ENCODE results near the gene UNC80.

Gene UNC80

DNA sequence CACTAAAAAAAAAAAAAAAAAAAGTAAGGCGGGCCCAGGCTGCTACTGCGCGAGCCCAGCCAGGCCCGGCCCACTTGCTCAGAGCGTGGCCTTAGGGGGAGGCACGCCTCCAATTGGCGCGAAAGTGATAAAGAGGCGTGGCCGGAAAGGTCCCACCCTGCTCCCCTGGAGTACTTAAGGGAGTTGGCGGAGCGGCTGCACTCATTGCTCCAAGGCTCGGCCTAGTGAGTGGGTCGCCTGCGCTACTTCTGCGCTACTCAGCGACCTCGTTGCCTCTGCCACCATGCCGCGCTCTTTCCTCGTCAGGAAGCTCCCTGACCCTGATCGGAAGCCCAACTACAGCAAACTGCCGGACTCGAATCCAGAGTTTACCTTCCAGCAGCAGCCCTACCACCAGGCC lies 36.9 kb downstream of the UNC80 start:
- DNase-seq, result no peak

GRCh38 chr2:209809256-209809655 lies 37.6 kb downstream of the UNC80 start:
- no peak for DNase-seq

DNA sequence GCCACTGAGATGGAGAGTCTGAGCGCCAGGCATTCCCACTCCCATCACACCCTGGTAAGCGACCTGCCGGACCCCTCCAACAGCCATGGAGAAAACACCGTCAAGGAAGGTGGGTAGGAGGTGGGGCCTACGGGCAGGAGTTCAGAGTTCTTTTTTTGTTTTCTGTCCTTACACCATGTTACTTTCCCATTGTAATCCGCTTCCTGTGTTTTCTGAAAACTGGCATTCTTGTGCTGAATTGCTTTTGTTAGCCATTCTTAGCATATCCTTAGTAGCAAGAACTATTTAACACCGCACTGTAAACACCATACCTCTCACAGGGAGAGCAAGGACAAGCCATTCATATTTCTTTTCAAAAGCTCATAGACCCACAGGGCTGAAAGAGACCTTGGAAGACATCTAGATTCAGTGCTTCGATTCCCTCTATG lies 46.2 kb downstream of the UNC80 start:
- no peak for DNase-seq

GRCh38 chr2:209818939-209819338 lies 47.3 kb downstream of the UNC80 start:
- DNase-seq, result no peak

GRCh38 chr2:209821806-209822205 lies 50.2 kb downstream of the UNC80 start:
- DNase-seq, result no peak

DNA sequence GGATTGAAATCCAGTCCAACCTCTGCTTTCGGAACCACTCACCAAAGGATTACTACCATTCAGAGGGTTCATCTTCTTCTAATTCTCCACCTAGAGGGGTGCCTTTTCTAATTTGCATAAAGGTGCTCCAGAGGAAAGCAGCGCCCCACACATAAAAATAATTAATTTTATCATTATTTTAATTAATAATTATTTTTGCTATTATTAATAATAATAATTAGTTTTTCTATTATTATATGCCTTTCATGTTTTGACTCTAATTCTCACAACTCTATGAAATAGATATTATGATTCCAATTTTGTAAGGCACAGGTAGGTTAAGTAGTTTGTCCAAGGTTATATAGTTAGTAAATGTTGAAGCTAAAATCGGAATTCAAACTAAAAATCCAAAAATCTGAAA lies 51.9 kb downstream of the UNC80 start:
- DNase-seq, result no peak

GRCh38 chr2:209824391-209824790 lies 52.8 kb downstream of the UNC80 start:
- no peak for DNase-seq

- no peak for DNase-seq
Observed at GRCh38 chr2:209830722-209831465, 59.3 kb downstream of the UNC80 start.

DNA sequence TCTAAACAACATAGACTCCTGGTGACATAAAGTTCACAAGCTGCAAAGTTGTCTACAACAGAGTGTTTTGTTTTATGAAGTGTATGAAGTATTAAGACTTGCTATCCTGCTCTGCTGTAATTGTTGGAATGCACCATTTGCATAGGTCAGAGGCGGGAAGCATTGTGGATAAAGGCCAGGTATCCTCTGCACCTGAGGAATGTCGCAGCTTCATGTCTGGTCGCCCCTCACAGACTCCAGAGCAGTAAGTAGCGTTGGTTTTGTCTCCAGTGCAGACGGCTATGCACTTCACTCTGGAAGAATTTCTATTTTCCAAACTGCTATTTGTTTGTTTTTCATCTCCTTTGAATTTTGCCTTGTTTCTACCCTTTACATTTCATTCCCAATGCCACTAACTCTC lies 63.1 kb downstream of the UNC80 start:
- no peak for DNase-seq

GRCh38 chr2:209840434-209840833 lies 68.8 kb downstream of the UNC80 start:
- DNase-seq, result no peak

GRCh38 chr2:209845666-209846065 lies 74.0 kb downstream of the UNC80 start:
- DNase-seq, result no peak

- DNase-seq, result no peak
Observed at GRCh38 chr2:209864716-209865295, 93.2 kb downstream of the UNC80 start.

DNA sequence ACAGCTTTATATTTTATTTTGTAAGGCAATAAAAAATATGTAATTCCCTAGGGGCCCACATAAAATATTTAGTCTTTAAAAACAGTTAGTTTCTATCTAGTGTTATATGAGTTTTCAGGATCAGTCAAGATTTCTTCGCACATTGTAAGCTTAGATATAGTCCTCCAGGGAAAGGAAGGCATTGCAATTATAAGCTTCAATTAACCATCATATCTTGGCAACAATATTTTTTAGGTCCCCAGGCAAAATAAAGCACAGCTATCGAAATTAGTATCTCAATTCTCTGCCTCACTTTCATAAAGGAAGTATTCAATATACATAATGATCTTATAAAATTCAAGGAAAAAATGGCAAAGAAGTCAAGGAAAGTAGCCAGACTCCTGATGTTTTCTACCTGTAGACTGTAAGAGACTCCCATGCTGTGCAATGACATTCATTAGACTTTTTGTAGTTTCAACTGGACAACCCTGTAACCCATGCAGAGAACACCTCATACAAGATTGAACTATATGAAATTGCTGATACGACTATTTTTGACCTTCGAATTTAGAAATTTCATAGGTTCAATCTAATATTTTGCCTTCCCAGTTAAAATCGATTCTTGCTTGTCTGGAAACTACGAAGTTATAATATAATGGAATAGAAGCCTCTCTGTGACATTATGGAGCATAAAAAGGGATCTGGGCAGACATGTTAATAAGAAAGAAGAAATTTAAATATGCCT lies 96.8 kb downstream of the UNC80 start:
- DNase-seq, result no peak

DNA sequence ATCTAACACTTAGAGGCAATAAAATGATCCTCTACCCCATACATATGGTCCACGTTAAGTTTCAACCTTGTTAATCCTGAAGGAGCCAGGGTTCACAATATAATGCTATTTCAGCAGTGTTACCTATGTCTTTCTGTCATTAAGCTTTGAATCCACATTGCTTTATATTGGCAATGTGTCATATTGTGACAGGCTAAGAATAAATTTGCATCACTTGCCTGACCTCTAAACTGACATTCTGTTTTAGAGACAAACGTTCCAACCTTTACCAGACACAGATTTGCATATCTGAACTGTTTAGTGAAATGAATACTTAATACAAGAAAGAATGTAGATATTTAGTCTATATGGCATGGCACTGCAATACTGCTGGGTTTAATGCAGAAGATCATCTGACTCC lies 98.4 kb downstream of the UNC80 start:
- DNase-seq, result no peak

DNA sequence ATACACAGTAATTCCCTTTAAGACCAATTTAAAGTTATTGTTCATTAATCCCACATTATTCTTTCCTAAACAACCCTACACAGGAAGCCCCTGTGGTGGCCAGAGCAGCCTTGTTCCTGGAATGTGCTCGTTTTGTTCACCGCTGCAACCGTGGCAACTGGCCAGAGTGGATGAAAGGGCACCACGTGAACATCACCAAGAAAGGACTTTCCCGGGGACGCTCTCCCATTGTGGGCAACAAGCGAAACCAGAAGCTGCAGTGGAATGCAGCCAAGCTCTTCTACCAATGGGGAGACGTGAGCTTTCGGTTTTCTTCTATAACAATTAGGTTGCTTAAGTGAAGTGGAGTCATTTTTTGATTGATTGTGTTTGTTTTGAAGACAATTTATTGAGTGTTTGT lies 101.0 kb downstream of the UNC80 start:
- DNase-seq, result no peak

DNA sequence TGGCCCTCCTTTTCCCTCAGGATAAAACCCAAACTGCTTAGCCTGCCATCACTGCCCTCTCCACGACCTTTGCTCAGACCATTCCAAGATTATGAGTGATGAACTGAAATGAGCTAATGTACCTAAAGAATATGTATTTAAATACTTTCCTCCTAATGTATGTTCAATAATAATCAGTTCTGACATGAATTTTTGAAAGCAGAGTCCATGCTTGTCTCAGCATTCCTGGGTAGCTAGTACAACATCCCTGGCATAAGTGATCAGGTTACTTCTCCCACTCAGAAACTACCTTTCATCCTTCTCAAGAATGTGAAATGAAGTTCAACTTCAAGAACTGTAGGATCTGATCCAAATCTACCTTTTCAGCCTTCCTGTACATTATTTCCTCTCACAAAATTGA lies 103.6 kb downstream of the UNC80 start:
- DNase-seq, result no peak

DNA sequence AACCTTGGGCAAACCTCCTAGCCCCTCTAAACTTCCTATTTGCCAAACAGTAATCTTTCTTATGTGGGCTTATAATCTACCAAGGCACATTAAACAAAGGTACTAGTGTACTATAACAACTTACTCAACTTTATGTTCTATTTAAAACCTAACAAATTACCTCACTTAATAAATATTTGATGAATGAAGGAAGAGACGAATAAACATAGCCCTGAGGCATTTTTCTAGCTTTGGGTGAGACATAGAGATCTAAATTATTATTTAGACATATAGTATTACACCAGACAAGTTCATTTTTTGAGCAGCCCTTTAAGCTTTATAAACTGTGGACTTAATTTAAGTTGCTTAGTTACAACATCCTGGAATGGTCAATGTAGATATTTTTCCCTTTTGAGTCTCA lies 104.6 kb downstream of the UNC80 start:
- DNase-seq, result no peak

DNA sequence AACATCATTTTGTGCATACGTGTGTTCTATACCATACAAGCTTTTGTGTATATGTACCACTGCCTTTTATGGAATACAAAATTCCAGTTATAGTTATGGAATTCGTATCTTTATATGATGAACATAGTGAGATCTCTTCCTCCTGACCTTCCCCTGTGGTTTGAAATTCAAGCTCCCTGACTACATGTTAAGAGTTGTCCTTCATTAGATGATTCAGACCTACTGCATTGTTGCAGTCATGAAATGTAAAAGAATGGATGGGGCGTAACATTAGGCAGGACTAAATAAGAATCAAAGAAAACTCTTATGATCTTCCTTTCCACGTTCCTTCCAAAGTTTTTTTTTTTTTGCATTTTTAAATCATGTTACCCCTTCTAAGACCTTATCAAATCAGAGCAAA lies 107.1 kb downstream of the UNC80 start:
- no peak for DNase-seq

DNA sequence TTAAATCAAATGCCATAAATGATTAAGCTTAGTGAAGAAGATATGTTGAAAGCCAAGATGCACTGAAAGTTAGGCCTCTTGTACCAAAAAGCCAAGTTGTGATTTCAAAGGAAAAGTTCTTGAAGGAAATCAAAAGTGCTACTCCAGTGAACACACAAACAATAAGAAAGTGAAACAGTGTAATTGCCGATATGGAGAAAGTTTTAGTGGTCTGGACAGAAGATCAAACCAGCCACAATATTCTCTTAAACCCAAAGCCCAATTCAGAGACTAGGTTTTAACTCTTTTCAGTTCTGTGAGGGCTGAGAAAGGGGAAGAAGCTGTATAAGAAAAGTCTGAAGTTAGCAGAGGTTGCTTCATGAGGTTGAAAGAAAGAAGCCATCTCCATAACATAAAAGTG lies 129.0 kb downstream of the UNC80 start:
- no peak for DNase-seq

DNA sequence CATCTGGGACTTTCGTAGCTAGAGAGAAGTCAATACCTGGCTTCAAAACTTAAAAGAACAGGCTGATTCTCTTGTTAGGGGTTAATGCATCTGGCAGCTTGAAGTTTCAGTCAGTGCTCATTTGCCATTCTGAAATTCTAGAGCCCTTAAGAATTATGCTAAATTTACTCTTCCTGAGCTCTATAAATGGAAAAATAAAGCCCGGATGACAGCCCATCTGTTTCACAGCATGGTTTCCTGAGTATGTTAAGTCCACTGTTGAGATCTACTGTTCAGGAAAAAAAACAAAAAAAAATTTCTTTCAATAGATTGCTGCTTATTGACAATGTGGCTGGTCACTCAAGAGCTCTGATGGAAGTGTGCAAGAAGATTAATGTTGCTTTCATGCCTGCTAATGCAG lies 129.5 kb downstream of the UNC80 start:
- DNase-seq, result no peak

DNA sequence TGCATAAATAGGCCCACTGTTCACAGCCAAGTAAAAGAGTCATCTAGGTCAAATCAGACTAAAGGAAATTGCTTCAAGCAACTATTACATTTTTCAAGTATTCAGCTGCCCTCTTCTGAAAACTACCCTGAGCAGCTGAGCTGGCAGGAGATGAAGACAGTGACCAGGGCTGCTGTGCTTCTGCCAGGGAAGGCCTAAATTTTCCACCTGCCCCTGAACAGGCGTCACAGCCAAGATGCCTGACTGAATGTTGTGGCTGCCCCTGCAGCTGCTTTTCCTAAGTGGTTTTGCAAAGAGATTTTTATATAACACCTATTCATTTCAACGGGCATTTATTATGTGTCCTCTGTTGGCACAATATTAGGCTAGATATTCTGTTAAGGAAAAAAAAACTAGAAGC lies 134.1 kb downstream of the UNC80 start:
- DNase-seq, result no peak

DNA sequence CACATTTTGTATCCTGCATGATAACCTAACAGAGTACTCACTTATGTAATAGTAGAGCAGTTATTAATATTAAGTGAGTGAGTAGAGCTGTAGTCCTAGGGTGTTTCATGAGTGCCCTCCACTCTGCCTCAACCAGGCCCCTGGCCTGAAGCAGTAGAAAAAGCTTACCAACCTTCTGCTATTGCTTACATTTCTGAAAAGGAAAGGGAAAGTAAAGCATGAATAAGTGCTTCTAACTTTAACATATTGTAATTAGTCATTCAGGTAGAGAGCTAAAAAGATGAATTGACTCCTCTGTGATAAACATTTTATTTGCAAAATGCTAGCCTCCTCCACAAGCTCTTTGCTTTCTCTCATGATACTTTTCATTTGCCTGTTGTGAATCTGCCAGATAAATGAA lies 136.1 kb downstream of the UNC80 start:
- no peak for DNase-seq

DNA sequence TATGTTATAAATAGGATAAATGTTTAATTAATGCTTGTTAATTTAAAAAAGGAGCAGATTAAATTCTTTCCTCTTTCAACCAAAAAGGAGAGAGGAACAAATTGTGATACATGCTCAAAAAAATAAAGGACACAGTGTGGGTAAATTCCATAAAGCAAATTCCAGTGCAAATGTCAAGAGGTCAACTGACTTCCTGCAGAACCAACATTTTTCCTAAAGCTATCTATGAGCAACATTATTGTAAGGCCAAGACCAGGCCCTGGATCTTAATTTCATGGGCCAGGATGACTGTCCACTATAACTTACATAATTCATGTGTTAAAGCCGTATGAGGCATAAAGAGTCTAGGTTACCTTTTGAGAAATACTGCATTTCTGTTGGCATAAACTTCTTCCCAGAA lies 136.9 kb downstream of the UNC80 start:
- DNase-seq, result no peak

GRCh38 chr2:209911486-209911885 lies 139.9 kb downstream of the UNC80 start:
- DNase-seq, result no peak

Measured in NCI-H1092 (cell line).